OCI-LY7 (cell line): Measurements from ENCODE around the gene IRF2BP1. TPM values are rescaled to one million over a fixed set of nuclear protein-coding genes. Genes with fewer than 3 reads are reported as not detected.

Source experiments
- BruUV-seq: library from RNA; stranded (reverse); fragments of 400-500 nt; replicated peaks from 2 replicates; lab custom pipeline; 2021; lab: Mats Ljungman, UMichigan
- CTCF ChIA-PET: fragments of 300-600 bp; sonication (Branson Sonifier 250); formaldehyde crosslinking; loops from one replicate; lab custom pipeline; 2022; ENCODE audit warnings: antibody characterized with exemption; ENCODE audit not compliant: unreplicated experiment; lab: Charles Lee
- POLR2A ChIA-PET: fragments of 300-600 bp; sonication (Branson Sonifier 250); formaldehyde crosslinking; loops from one replicate; lab custom pipeline; 2022; ENCODE audit warnings: antibody characterized with exemption; lab: Charles Lee
- DNase-seq: peaks from one replicate; pipeline ENCODE4 v3.0.0-alpha.2; 2015; ENCODE audit warnings: low spot score
- H2AFZ ChIP-seq: fragments of 200-600 bp; sonication (generic), shearing (Covaris generic); 2 replicates; pipeline ENCODE4 v1.6.1; 2014; ENCODE audit warnings: mild to moderate bottlenecking, antibody characterized with exemption, low read length, moderate library complexity
- H3K27ac ChIP-seq: fragments of 200-600 bp; sonication (generic); 2 replicates; pipeline ENCODE4 v1.5.1; 2014; ENCODE audit warnings: mixed run types, low read depth, mild to moderate bottlenecking, moderate library complexity, low read length, inconsistent platforms; ENCODE audit not compliant: poor library complexity, severe bottlenecking
- H3K36me3 ChIP-seq: fragments of 200-600 bp; sonication (generic); 2 replicates; pipeline ENCODE4 v1.6.1; 2014; ENCODE audit warnings: mild to moderate bottlenecking, antibody characterized with exemption, low read length, moderate library complexity, mixed read lengths; ENCODE audit not compliant: insufficient read depth
- H3K4me1 ChIP-seq: fragments of 200-600 bp; sonication (generic); 2 replicates; pipeline ENCODE4 v1.5.1; 2014; ENCODE audit warnings: mild to moderate bottlenecking, low read length; ENCODE audit not compliant: insufficient read depth, poor library complexity, severe bottlenecking
- H3K4me2 ChIP-seq: fragments of 200-600 bp; sonication (generic); 2 replicates; pipeline ENCODE4 v1.6.1; 2014; ENCODE audit warnings: mild to moderate bottlenecking, low read length
- H3K4me3 ChIP-seq: fragments of 200-600 bp; sonication (generic); 2 replicates; pipeline ENCODE4 v1.5.1; 2014; ENCODE audit warnings: mild to moderate bottlenecking, low read depth, low read length; ENCODE audit not compliant: poor library complexity, severe bottlenecking
- H3K79me2 ChIP-seq: fragments of 200-600 bp; sonication (generic); 2 replicates; pipeline ENCODE4 v1.6.1; 2016; ENCODE audit warnings: low read depth, mild to moderate bottlenecking, low read length, moderate library complexity, mixed read lengths; ENCODE audit not compliant: insufficient read depth
- H3K9me2 ChIP-seq: fragments of 200-600 bp; sonication (generic); 2 replicates; pipeline ENCODE4 v1.6.1; 2016; ENCODE audit warnings: mild to moderate bottlenecking, low read length, mixed read lengths; ENCODE audit not compliant: insufficient read depth
- H3K9me3 ChIP-seq: fragments of 200-600 bp; sonication (generic); 2 replicates; pipeline ENCODE4 v1.6.1; 2014; ENCODE audit warnings: mild to moderate bottlenecking, mixed run types, low read length, mixed read lengths
- H4K20me1 ChIP-seq: fragments of 200-600 bp; sonication (generic); 2 replicates; pipeline ENCODE4 v1.6.1; 2014; ENCODE audit warnings: mild to moderate bottlenecking, antibody characterized with exemption, low read length, moderate library complexity, mixed read lengths; ENCODE audit not compliant: insufficient read depth
- CTCF ChIP-seq: fragments of 200-600 bp; sonication (generic); conservative IDR thresholded peaks from 2 replicates; pipeline ENCODE4 v1.5.1; 2014; ENCODE audit warnings: mild to moderate bottlenecking, antibody characterized with exemption, low read length, moderate library complexity, mixed read lengths
- EZH2phosphoT487 ChIP-seq: fragments of 200-600 bp; sonication (generic); IDR thresholded peaks from 2 replicates; pipeline ENCODE4 v1.6.1; 2018; ENCODE audit warnings: low read depth, borderline replicate concordance, mild to moderate bottlenecking, mixed run types, antibody characterized with exemption, low read length, moderate library complexity, mixed read lengths
- intact Hi-C: fragments of 100-400 bp; cut with micrococcal nuclease; formaldehyde crosslinking; loops from one replicate; pipeline ENCODE4 v1.10.0; 2022; ENCODE audit not compliant: unreplicated experiment
- total RNA-seq, 2 experiments: library from RNA; depleted of rRNA in 1 of 2; stranded (reverse); fragments of >200 nt in 1 of 2; shearing (Covaris generic) in 1 of 2; gene quantifications; 2 replicates each; pipeline ENCODE4 v1.2.3, GENCODE V29; 2014 to 2022

IRF2BP1 gene
- total RNA-seq, 2 experiments from 2014 or later, result 25.4 to 53.5 TPM

DNA sequence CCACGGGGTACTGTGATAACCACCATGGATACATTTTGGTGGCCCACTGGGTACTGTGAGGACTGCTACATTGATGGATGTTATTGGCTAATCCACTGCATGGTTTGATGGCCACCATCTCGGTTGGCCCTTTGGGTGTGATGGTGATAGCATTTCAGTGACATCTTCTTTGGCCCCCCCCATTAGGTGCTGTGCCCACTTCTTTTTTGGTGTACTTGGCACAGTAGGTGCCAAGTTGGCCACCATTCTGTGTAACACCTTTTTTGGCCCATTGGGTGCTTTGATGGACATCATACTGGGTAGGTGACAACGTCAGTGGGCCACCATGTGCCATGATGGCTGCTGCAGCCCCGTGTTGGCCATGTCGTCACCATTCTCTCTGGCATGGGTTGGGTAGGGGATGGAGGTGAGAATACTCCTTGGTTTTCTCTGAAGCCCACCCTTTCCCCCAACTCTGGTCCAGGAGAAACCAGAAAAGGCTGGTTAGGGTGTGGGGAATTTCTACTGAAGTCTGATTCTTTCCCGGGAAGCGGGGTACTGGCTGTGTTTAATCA, 12.6 kb downstream of the IRF2BP1 start:
- Histone ChIP-seq H3K4me2 (no peak overlapping the region), H3K9me2 (no peaks in the 10 kb centered on the region), H3K36me3 (no peaks in the 10 kb centered on the region), H3K27ac (no peak overlapping the region), H3K4me1 (peaks cover 7% of the 10 kb centered on the region), H3K9me3 (no peaks in the 10 kb centered on the region), H2AFZ (no peak overlapping the region), H3K79me2 (no peaks in the 10 kb centered on the region), H3K4me3 (no peak overlapping the region), H4K20me1 (no peaks in the 10 kb centered on the region)
- no peak for TF ChIP-seq EZH2phosphoT487
- no peak for TF ChIP-seq CTCF
- ChIA-PET CTCF (no interaction called here), POLR2A (no interaction called here)
- DNase-seq, result no peak
- BruUV-seq, result no TSS peak
- intact Hi-C loops, result no loop called here

DNA sequence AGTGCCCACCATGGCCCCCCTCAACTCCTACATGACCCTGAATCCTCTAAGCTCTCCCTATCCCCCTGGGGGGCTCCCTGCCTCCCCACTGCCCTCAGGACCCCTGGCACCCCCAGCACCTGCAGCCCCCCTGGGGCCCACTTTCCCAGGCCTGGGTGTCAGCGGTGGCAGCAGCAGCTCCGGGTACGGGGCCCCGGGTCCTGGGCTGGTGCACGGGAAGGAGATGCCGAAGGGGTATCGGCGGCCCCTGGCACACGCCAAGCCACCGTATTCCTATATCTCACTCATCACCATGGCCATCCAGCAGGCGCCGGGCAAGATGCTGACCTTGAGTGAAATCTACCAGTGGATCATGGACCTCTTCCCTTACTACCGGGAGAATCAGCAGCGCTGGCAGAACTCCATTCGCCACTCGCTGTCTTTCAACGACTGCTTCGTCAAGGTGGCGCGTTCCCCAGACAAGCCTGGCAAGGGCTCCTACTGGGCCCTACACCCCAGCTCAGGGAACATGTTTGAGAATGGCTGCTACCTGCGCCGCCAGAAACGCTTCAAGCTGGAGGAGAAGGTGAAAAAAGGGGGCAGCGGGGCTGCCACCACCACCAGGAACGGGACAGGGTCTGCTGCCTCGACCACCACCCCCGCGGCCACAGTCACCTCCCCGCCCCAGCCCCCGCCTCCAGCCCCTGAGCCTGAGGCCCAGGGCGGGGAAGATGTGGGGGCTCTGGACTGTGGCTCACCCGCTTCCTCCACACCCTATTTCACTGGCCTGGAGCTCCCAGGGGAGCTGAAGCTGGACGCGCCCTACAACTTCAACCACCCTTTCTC, 13.6 kb downstream of the IRF2BP1 start:
- no TSS peak for BruUV-seq
- DNase-seq, result no peak

More for the DNA sequence above, 13.6 kb downstream of the IRF2BP1 start:
- TF ChIP-seq EZH2phosphoT487 (no peak), CTCF (no peak)
- POLR2A ChIA-PET, result no interaction called here
- intact Hi-C loops, result no loop called here
- peaks cover 7% of the 10 kb centered on the region for H3K4me1 ChIP-seq
- CTCF ChIA-PET, result no interaction called here
- no peak overlapping the region for H3K4me3 ChIP-seq
- H3K9me2 ChIP-seq, result no peaks in the 10 kb centered on the region
- H3K36me3 ChIP-seq, result no peaks in the 10 kb centered on the region
- no peaks in the 10 kb centered on the region for H4K20me1 ChIP-seq
- H3K79me2 ChIP-seq, result no peaks in the 10 kb centered on the region
- H2AFZ ChIP-seq, result no peak overlapping the region
- no peaks in the 10 kb centered on the region for H3K9me3 ChIP-seq
- H3K27ac ChIP-seq, result no peak overlapping the region
- no peak overlapping the region for H3K4me2 ChIP-seq
